PC-9 (cell line): ENCODE data around the gene TTYH1. TPM values are rescaled to one million over a fixed set of nuclear protein-coding genes. Genes with fewer than 3 reads are reported as not detected.
A peak's percentile ranks its signal among the peaks of the same experiment; 100 is the strongest.

Experiments
- BruUV-seq: library from RNA; stranded (reverse); fragments of 400-500 nt; replicated peaks from 2 replicates; lab custom pipeline; 2021; lab: Mats Ljungman, UMichigan
- CTCF ChIA-PET: fragments of 300-600 bp; sonication (Branson Sonifier 250); formaldehyde crosslinking; loops from one replicate; lab custom pipeline; 2022; ENCODE audit warnings: antibody characterized with exemption; lab: Charles Lee
- POLR2A ChIA-PET: fragments of 300-600 bp; sonication (Branson Sonifier 250); formaldehyde crosslinking; loops from one replicate; lab custom pipeline; 2022; ENCODE audit warnings: antibody characterized with exemption; ENCODE audit not compliant: unreplicated experiment; lab: Charles Lee
- DNase-seq, 2 experiments: peaks; one replicate each; pipeline versions ENCODE4 v3.0.0 to v3.0.0-alpha.2; 2015 to 2022; ENCODE audit warnings: mixed read lengths in 1 of 2
- H2AFZ ChIP-seq: fragments of 200-600 bp; sonication (generic); 2 replicates; pipeline ENCODE4 v1.8.1; 2017; ENCODE audit warnings: antibody characterized with exemption
- H3F3A ChIP-seq: fragments of 200-600 bp; sonication (generic); 2 replicates; pipeline ENCODE4 v1.8.1; 2017; ENCODE audit warnings: antibody characterized with exemption, mild to moderate bottlenecking, low read depth; ENCODE audit not compliant: insufficient read depth
- H3K27ac ChIP-seq: fragments of 200-600 bp; sonication (generic); 2 replicates; pipeline ENCODE4 v1.6.1; 2016; ENCODE audit warnings: mixed run types
- H3K27me3 ChIP-seq: fragments of 200-600 bp; sonication (generic); 2 replicates; pipeline ENCODE4 v1.6.1; 2016; ENCODE audit warnings: low read depth, mixed run types; ENCODE audit not compliant: insufficient read depth
- H3K36me3 ChIP-seq: fragments of 200-600 bp; sonication (generic); 2 replicates; pipeline ENCODE4 v1.6.1; 2016; ENCODE audit warnings: low read depth, mixed run types
- H3K4me1 ChIP-seq: fragments of 200-600 bp; sonication (generic); replicated peaks from 2 replicates; pipeline ENCODE4 v1.6.1; 2016; ENCODE audit warnings: mixed run types; ENCODE audit not compliant: insufficient read depth
- H3K4me2 ChIP-seq: fragments of 200-600 bp; sonication (generic); 2 replicates; pipeline ENCODE4 v1.6.1; 2017; ENCODE audit warnings: mixed run types
- H3K4me3 ChIP-seq: fragments of 200-600 bp; sonication (generic); 2 replicates; pipeline ENCODE4 v1.6.1; 2016; ENCODE audit warnings: mixed run types
- H3K79me2 ChIP-seq: fragments of 200-600 bp; sonication (generic); 2 replicates; pipeline ENCODE4 v1.6.1; 2017; ENCODE audit warnings: low read depth, mixed run types
- H3K9me2 ChIP-seq: fragments of 200-600 bp; sonication (generic); 2 replicates; pipeline ENCODE4 v1.8.1; 2017; ENCODE audit warnings: mild to moderate bottlenecking; ENCODE audit not compliant: insufficient read depth
- H3K9me3 ChIP-seq: fragments of 200-600 bp; sonication (generic); 2 replicates; pipeline ENCODE4 v1.8.1; 2016; ENCODE audit warnings: low read depth; ENCODE audit not compliant: insufficient read depth
- H4K20me1 ChIP-seq: fragments of 200-600 bp; sonication (generic); 2 replicates; pipeline ENCODE4 v1.8.1; 2017; ENCODE audit not compliant: insufficient read depth
- EZH2 ChIP-seq: fragments of 200-600 bp; sonication (generic); IDR thresholded peaks from 2 replicates; pipeline ENCODE4 v1.8.0; 2017; ENCODE audit warnings: antibody characterized with exemption, low read depth
- intact Hi-C: fragments of 100-400 bp; cut with micrococcal nuclease; formaldehyde crosslinking; loops from one replicate; pipeline ENCODE4 v1.10.0; 2022; ENCODE audit not compliant: unreplicated experiment
- total RNA-seq: library from RNA; stranded (reverse); gene quantifications from 2 replicates; pipeline ENCODE4 v1.2.3, GENCODE V29; 2021
- TF ChIP-seq, protein P1 (sequence below): fragments of 200-600 bp; sonication (generic); conservative IDR thresholded peaks from 2 replicates; pipeline ENCODE4 v1.6.1; 2017; ENCODE audit warnings: mixed run types, antibody characterized with exemption, mild to moderate bottlenecking, moderate library complexity

Gene TTYH1
- total RNA-seq, 1 experiment from 2014 or later: 1.6 TPM

DNA sequence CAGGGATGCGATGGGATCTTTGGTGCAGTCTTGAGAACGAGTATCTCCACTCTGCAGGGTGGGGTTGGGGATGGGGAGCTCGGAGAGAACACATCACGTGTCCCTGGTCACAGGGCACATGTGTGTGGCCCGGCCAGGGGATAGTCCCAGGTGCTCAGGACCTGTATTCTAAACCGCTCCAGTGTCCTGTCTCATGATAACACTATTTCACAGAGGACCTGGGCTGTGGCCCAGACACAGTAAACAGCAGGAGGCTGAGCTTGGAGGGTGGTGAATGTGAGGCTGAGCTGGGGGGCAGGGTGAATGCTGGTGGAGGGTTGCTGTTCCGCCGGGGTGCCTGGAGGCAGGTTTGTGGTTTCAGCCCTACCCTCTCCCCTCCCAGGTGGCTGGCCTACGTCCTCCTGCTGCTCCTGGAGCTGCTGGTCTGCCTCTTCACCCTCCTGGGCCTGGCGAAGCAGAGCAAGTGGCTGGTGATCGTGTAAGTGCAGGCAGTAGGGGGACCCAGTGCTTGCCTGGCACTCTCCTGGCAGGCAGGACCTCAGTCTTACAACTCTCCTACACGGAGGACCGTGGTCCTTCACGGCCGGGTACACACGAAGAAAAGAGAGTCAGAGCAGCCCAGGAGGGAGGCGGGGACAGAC lies 11.1 kb downstream of the TTYH1 start:
- no peak overlapping the region for H3K27ac ChIP-seq
- ChIA-PET POLR2A (no interaction called here), CTCF (no interaction called here)
- no peaks in the 10 kb centered on the region for H3K9me3 ChIP-seq
- TF ChIP-seq EZH2: no peak
- TF ChIP-seq, protein P1, sequence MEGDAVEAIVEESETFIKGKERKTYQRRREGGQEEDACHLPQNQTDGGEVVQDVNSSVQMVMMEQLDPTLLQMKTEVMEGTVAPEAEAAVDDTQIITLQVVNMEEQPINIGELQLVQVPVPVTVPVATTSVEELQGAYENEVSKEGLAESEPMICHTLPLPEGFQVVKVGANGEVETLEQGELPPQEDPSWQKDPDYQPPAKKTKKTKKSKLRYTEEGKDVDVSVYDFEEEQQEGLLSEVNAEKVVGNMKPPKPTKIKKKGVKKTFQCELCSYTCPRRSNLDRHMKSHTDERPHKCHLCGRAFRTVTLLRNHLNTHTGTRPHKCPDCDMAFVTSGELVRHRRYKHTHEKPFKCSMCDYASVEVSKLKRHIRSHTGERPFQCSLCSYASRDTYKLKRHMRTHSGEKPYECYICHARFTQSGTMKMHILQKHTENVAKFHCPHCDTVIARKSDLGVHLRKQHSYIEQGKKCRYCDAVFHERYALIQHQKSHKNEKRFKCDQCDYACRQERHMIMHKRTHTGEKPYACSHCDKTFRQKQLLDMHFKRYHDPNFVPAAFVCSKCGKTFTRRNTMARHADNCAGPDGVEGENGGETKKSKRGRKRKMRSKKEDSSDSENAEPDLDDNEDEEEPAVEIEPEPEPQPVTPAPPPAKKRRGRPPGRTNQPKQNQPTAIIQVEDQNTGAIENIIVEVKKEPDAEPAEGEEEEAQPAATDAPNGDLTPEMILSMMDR: no peak
- no TSS peak for BruUV-seq
- H3K4me2 ChIP-seq: peak overlapping the region; percentile 51
- H3K79me2 ChIP-seq: no peaks in the 10 kb centered on the region
- peaks cover 15% of the 10 kb centered on the region for H3F3A ChIP-seq
- peaks cover 27% of the 10 kb centered on the region for H3K4me1 ChIP-seq
- no peaks in the 10 kb centered on the region for H3K9me2 ChIP-seq
- H2AFZ ChIP-seq: peak overlapping the region; percentile 12; the same call in 1 of the 2 replicates
- H3K4me3 ChIP-seq: peak overlapping the region; percentile 12; the same call in 1 of the 2 replicates
- peak; percentile 66 to 74 for DNase-seq
- no peaks in the 10 kb centered on the region for H4K20me1 ChIP-seq
- no peaks in the 10 kb centered on the region for H3K36me3 ChIP-seq
- intact Hi-C loops: loop anchor here (2.0 kb wide), 1 partner anchor 36 kb away; no protein-coding TSS in a partner anchor
- peaks cover 22% of the 10 kb centered on the region for H3K27me3 ChIP-seq

- peak in 1 of 2 experiments; percentile 26 for DNase-seq
- TF ChIP-seq, protein P1: no peak
- no peak for TF ChIP-seq EZH2
- Histone ChIP-seq H3K4me2 (no peak overlapping the region), H3F3A (peaks cover 26% of the 10 kb centered on the region), H3K4me3 (no peak overlapping the region), H3K27me3 (peaks cover 12% of the 10 kb centered on the region; the same call in 1 of the 2 replicates), H3K9me2 (no peaks in the 10 kb centered on the region), H4K20me1 (no peaks in the 10 kb centered on the region), H3K9me3 (no peaks in the 10 kb centered on the region), H3K79me2 (no peaks in the 10 kb centered on the region), H3K4me1 (peaks cover 36% of the 10 kb centered on the region), H3K36me3 (no peaks in the 10 kb centered on the region), H2AFZ (no peak overlapping the region), H3K27ac (no peak overlapping the region)
- CTCF ChIA-PET: interaction anchor here (0.6 to 0.7 kb wide), 2 partner anchors 11 to 870 kb away, joined by 3 to 4 read pairs; no protein-coding TSS in a partner anchor
- intact Hi-C loops: loop anchor here (2.0 kb wide), 1 partner anchor 37 kb away; no protein-coding TSS in a partner anchor
- no TSS peak for BruUV-seq
- POLR2A ChIA-PET: interaction anchor here (0.6 kb wide), 1 partner anchor 657 kb away, joined by 7 read pairs; no protein-coding TSS in a partner anchor
Observed at GRCh38 chr19:54427586-54427985, 12.3 kb downstream of the TTYH1 start.

- DNase-seq: peak in 1 of 2 experiments; percentile 26
- TF ChIP-seq EZH2: no peak
- TF ChIP-seq, protein P1: no peak
- Histone ChIP-seq H3K9me2 (no peaks in the 10 kb centered on the region), H3K9me3 (no peaks in the 10 kb centered on the region), H3K36me3 (no peaks in the 10 kb centered on the region), H4K20me1 (no peaks in the 10 kb centered on the region), H3K79me2 (no peaks in the 10 kb centered on the region), H3K4me1 (peaks cover 46% of the 10 kb centered on the region), H2AFZ (no peak overlapping the region), H3K4me2 (no peak overlapping the region), H3K4me3 (no peak overlapping the region), H3K27ac (no peak overlapping the region), H3K27me3 (peaks cover 5% of the 10 kb centered on the region; the same call in 1 of the 2 replicates), H3F3A (peaks cover 36% of the 10 kb centered on the region)
- intact Hi-C loops: no loop called here
- POLR2A ChIA-PET: interaction anchor here (0.7 kb wide), 1 partner anchor 1047 kb away, joined by 3 read pairs; no protein-coding TSS in a partner anchor
- no TSS peak for BruUV-seq
- CTCF ChIA-PET: interaction anchor here (0.7 kb wide), 1 partner anchor 10 kb away, joined by 3 read pairs; no protein-coding TSS in a partner anchor
Observed at GRCh38 chr19:54428323-54429175, 13.3 kb downstream of the TTYH1 start.
